Mammary epithelial cell (primary cell): Measurements from ENCODE around the gene EME1.

Experiments used
- CTCF ChIP-seq, 2 donors: IDR thresholded peaks in 1 of 2; conservative IDR thresholded peaks in 1 of 2; 2 replicates each; pipeline ENCODE4 v1.5.1; 2011 to 2012; ENCODE audit warnings: inconsistent platforms in 2 of 2, low read length in 2 of 2, mild to moderate bottlenecking in 2 of 2, control low read depth in 1 of 2, low read depth in 1 of 2; ENCODE audit not compliant: insufficient read depth in 1 of 2; ENCODE audit errors: extremely low read depth in 1 of 2
- EZH2 ChIP-seq: IDR thresholded peaks from 2 replicates; pipeline ENCODE4 v1.6.1; 2012; ENCODE audit warnings: low read length, inconsistent platforms, borderline replicate concordance

- TF ChIP-seq CTCF (conservative IDR thresholded peaks at IDR 0.05 in 1 of 2, IDR thresholded peaks at IDR 0.05 in 1 of 2; ENCODE audit: extremely low read depth in 1 of 2, insufficient read depth in 1 of 2, low read depth in 1 of 2, low read length in 2 of 2) (no peak), EZH2 (no peak)
Measured at GRCh38 chr17:50360486-50361115, 12.4 kb upstream of the EME1 start.
